GM20000 (cell line): ENCODE measurements around the gene ATL3.

Source experiments
- DNase-seq: peaks from one replicate; pipeline ENCODE4 v3.0.0; 2012; ENCODE audit warnings: low spot score
- CTCF ChIP-seq: IDR thresholded peaks from 2 replicates; pipeline ENCODE4 v1.5.1; 2012; ENCODE audit warnings: mild to moderate bottlenecking, control low read depth; ENCODE audit errors: extremely low read depth, missing control alignments

The ATL3 gene

GRCh38 chr11:63599211-63600122 lies 71.7 kb downstream of the ATL3 start:
- no peak for TF ChIP-seq CTCF
- DNase-seq, result no peak

- TF ChIP-seq CTCF, result no peak
- no peak for DNase-seq
Observed at GRCh38 chr11:63598556-63598955, 72.6 kb downstream of the ATL3 start.

- no peak for TF ChIP-seq CTCF
- DNase-seq, result no peak
Observed at GRCh38 chr11:63595296-63595695, 75.9 kb downstream of the ATL3 start.

GRCh38 chr11:63592975-63593395 lies 78.2 kb downstream of the ATL3 start:
- no peak for TF ChIP-seq CTCF
- no peak for DNase-seq

GRCh38 chr11:63590024-63590788 lies 81.0 kb downstream of the ATL3 start:
- no peak for TF ChIP-seq CTCF
- DNase-seq, result no peak

GRCh38 chr11:63589000-63589399 lies 82.2 kb downstream of the ATL3 start:
- no peak for TF ChIP-seq CTCF
- no peak for DNase-seq
